Immature natural killer cell (primary cell): Measurements from ENCODE around the gene GIMAP8. TPM values are rescaled to one million over a fixed set of nuclear protein-coding genes. Genes with fewer than 3 reads are reported as not detected.
"Not testable (repeated sequence)": the region's sequence is repeated elsewhere in the genome, so short reads cannot be mapped to it uniquely, and the experiment has no call there.

ENCODE experiments used
- DNase-seq, 3 donors: peaks; one replicate each; pipeline ENCODE4 v3.0.0; 2022; ENCODE audit warnings: mixed read lengths in 1 of 3
- H3K27ac Mint-ChIP-seq, 6 donors: one replicate each; pipeline ENCODE4 v1.8.0; 2020; ENCODE audit warnings: mixed read lengths in 6 of 6, mild to moderate bottlenecking in 5 of 6, inconsistent platforms in 4 of 6, moderate library complexity in 3 of 6
- H3K27me3 Mint-ChIP-seq, 3 donors: one replicate each; pipeline ENCODE4 v1.8.0; 2020 to 2021; ENCODE audit warnings: low read depth in 3 of 3, mild to moderate bottlenecking in 3 of 3, mixed read lengths in 3 of 3, moderate library complexity in 3 of 3, inconsistent platforms in 1 of 3
- H3K36me3 Mint-ChIP-seq, 3 donors: one replicate each; pipeline ENCODE4 v1.8.0; 2020; ENCODE audit warnings: mixed read lengths in 3 of 3, inconsistent platforms in 2 of 3, mild to moderate bottlenecking in 2 of 3
- H3K4me1 Mint-ChIP-seq, 2 donors: one replicate each; pipeline ENCODE4 v1.8.0; 2020; ENCODE audit warnings: inconsistent platforms in 2 of 2, mild to moderate bottlenecking in 2 of 2, mixed read lengths in 2 of 2, moderate library complexity in 1 of 2
- H3K4me3 Mint-ChIP-seq, 5 donors: one replicate each; pipeline ENCODE4 v1.8.0; 2020; ENCODE audit warnings: mild to moderate bottlenecking in 5 of 5, mixed read lengths in 5 of 5, inconsistent platforms in 3 of 5, moderate library complexity in 3 of 5
- H3K9me3 Mint-ChIP-seq, 6 donors: one replicate each; pipeline ENCODE4 v1.8.0; 2020; ENCODE audit warnings: mild to moderate bottlenecking in 6 of 6, mixed read lengths in 6 of 6, inconsistent platforms in 4 of 6, moderate library complexity in 3 of 6
- polyA plus RNA-seq, 3 donors: library from polyadenylated mRNA; unstranded; fragments of 300-500 nt; fragmentation: Illumina TruSeq; gene quantifications; one replicate each; pipeline ENCODE4 v1.2.3, GENCODE V29; 2021

The GIMAP8 gene
- polyA plus RNA-seq, 3 donors from 2014 or later, result 2.6 to 25.1 (median 5.0) TPM

DNA sequence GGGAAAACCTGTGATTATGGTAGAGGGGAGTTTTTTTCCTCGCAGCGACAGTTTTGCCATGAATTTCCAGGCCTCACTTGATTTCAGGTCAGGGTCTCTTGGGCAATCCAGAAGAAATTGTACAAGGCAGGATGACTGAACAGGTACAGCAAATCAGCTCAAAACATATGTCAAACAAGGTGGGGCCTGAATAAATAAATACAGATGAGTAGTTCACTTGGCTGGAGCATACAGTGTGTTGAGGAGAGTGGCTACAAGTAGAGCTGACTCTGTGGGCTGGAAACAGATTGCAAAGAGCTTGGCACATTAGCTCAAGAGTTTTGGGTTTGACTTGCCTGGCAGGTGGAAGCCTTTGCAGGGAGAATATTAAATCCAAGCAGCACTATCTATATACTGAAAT is 15.0 kb downstream of the GIMAP8 start:
- no peak for DNase-seq
- Mint-ChIP-seq H3K27ac (peak overlapping the region; percentile 49 to 86 (median 74)), H3K4me1 (peaks cover 88 to 99% of the 10 kb centered on the region in 2 donors), H3K36me3 (peaks cover 76 to 89% (median 80%) of the 10 kb centered on the region in 3 donors), H3K9me3 (peaks cover 24 to 32% (median 27%) of the 10 kb centered on the region in 6 donors), H3K27me3 (peaks cover 0 to 3% (median 0%) of the 10 kb centered on the region in 3 donors), H3K4me3 (peak overlapping the region; percentile 36 to 69 (median 47))

DNA sequence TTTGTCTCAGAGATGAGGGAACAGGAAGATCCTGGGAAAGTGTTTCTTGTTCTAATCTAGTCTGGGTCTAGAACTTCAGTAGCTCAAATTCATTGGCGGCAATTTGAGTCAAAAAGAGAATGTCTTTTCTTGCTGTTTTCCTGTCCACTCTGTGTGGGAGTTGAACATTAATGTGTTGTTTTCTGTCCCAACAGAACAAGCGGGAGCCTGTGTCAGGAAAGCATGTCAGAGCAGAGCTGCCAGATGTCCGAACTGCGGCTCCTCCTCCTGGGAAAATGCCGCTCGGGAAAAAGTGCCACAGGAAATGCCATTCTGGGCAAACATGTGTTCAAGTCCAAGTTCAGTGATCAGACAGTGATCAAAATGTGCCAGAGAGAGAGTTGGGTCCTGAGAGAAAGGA is 16.0 kb downstream of the GIMAP8 start:
- Mint-ChIP-seq H3K9me3 (peaks cover 14 to 22% (median 20%) of the 10 kb centered on the region in 6 donors), H3K36me3 (peaks cover 72 to 87% (median 78%) of the 10 kb centered on the region in 3 donors), H3K4me1 (peaks cover 88 to 99% of the 10 kb centered on the region in 2 donors), H3K27me3 (peaks cover 0 to 3% (median 0%) of the 10 kb centered on the region in 3 donors), H3K27ac (peak overlapping the region in 4 of 6 donors; percentile 14 to 67 (median 40)), H3K4me3 (no peak overlapping the region)
- DNase-seq, result no peak

DNA sequence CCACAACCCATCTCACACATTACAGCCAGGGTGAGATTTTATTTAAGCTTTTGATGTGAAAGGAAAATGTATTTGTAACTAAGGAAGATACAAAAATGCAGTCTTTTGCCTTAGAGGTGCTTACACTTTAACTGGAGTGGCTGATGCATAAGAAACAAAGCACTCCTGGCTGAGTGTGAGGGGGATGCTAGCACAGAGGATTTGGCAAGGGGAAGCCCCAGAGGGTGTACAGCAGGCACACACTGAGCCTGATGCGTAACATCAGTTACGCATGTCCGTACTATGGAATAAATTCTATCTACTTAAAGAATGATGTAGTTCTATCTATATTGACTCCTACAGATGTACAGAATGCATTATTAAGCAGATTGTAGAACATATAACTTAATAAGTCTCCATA is 17.8 kb downstream of the GIMAP8 start:
- H3K36me3 Mint-ChIP-seq, result peaks cover 58 to 85% (median 75%) of the 10 kb centered on the region in 3 donors
- H3K27ac Mint-ChIP-seq, result peak overlapping the region; percentile 18 to 82 (median 77)
- DNase-seq, result no peak
- peaks cover 78 to 95% of the 10 kb centered on the region in 2 donors for H3K4me1 Mint-ChIP-seq
- no peaks in the 10 kb centered on the region for H3K27me3 Mint-ChIP-seq
- peak overlapping the region in 2 of 5 donors; percentile 1 to 58 for H3K4me3 Mint-ChIP-seq
- H3K9me3 Mint-ChIP-seq, result peaks cover 0 to 4% (median 4%) of the 10 kb centered on the region in 6 donors

- H3K4me3 Mint-ChIP-seq, result no peak overlapping the region
- H3K27ac Mint-ChIP-seq, result peak overlapping the region in 5 of 6 donors; percentile 45 to 72 (median 61)
- peaks cover 58 to 86% of the 10 kb centered on the region in 2 donors for H3K4me1 Mint-ChIP-seq
- H3K36me3 Mint-ChIP-seq, result peaks cover 64 to 93% (median 88%) of the 10 kb centered on the region in 3 donors
- H3K9me3 Mint-ChIP-seq, result no peaks in the 10 kb centered on the region
- no peak for DNase-seq
- H3K27me3 Mint-ChIP-seq, result no peaks in the 10 kb centered on the region
These were observed 21.5 kb downstream of the GIMAP8 start for GRCh38 chr7:150471886-150472285.

GRCh38 chr7:150473902-150474301 is 23.5 kb downstream of the GIMAP8 start:
- H3K4me1 Mint-ChIP-seq, result peaks cover 56 to 81% of the 10 kb centered on the region in 2 donors
- no peak overlapping the region for H3K4me3 Mint-ChIP-seq
- no peak for DNase-seq
- H3K27ac Mint-ChIP-seq, result peak overlapping the region in 4 of 6 donors; percentile 4 to 78 (median 62)
- no peaks in the 10 kb centered on the region for H3K9me3 Mint-ChIP-seq
- peaks cover 0 to 2% (median 0%) of the 10 kb centered on the region in 3 donors for H3K27me3 Mint-ChIP-seq
- H3K36me3 Mint-ChIP-seq, result peaks cover 64 to 93% (median 86%) of the 10 kb centered on the region in 3 donors

GRCh38 chr7:150476285-150476684 is 25.9 kb downstream of the GIMAP8 start:
- Mint-ChIP-seq H3K27me3 (peaks cover 0 to 4% (median 2%) of the 10 kb centered on the region in 3 donors), H3K9me3 (no peaks in the 10 kb centered on the region), H3K4me1 (peaks cover 60 to 81% of the 10 kb centered on the region in 2 donors), H3K4me3 (peak overlapping the region in 3 of 5 donors; percentile 39 to 65 (median 52)), H3K27ac (peak overlapping the region; percentile 49 to 91 (median 87)), H3K36me3 (peaks cover 55 to 77% (median 72%) of the 10 kb centered on the region in 3 donors)
- DNase-seq, result no peak

DNA sequence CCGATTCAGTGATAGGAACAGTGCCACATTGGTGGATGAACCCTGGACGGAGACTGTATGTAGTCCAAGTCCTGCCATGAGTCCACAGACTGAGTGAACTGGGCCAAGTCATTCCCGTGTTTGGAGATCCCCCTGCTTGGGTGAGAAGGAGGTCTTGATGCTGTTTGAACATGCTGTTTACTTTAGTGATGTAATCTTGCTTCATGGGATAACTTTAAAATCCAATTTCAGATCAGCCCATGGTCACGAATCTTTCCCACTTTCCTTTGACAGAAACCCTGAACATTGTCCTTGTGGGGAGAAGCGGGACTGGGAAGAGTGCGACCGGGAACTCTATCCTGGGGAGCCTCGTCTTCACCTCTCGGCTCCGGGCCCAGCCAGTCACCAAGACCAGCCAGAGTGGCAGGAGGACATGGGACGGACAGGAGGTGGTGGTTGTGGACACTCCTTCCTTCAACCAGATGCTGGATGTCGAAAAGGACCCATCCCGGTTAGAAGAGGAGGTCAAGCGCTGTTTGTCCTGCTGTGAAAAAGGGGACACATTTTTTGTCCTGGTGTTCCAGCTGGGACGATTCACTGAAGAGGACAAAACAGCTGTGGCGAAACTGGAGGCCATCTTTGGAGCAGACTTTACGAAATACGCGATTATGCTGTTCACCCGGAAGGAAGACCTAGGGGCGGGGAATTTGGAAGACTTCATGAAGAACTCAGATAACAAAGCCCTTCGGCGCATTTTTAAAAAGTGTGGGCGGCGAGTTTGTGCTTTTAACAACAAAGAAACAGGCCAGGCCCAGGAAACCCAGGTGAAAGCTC is 26.6 kb downstream of the GIMAP8 start:
- H3K27me3 Mint-ChIP-seq, result peaks cover 0 to 7% (median 2%) of the 10 kb centered on the region in 3 donors
- H3K4me1 Mint-ChIP-seq, result peaks cover 65 to 83% of the 10 kb centered on the region in 2 donors
- no peak for DNase-seq
- no peak overlapping the region for H3K4me3 Mint-ChIP-seq
- H3K36me3 Mint-ChIP-seq, result peaks cover 54 to 73% (median 69%) of the 10 kb centered on the region in 3 donors
- peak overlapping the region; percentile 41 to 91 (median 83) for H3K27ac Mint-ChIP-seq
- H3K9me3 Mint-ChIP-seq, result no peaks in the 10 kb centered on the region

- Mint-ChIP-seq H3K9me3 (no peaks in the 10 kb centered on the region), H3K36me3 (peaks cover 42 to 56% (median 49%) of the 10 kb centered on the region in 3 donors), H3K4me3 (peak overlapping the region in 4 of 5 donors; percentile 5 to 57 (median 22)), H3K4me1 (peaks cover 83 to 86% of the 10 kb centered on the region in 2 donors), H3K27me3 (peaks cover 2 to 9% (median 2%) of the 10 kb centered on the region in 3 donors), H3K27ac (peak overlapping the region; percentile 97 to 99 (median 99))
- no peak for DNase-seq
These were observed 28.7 kb downstream of the GIMAP8 start for GRCh38 chr7:150479023-150479716.

DNA sequence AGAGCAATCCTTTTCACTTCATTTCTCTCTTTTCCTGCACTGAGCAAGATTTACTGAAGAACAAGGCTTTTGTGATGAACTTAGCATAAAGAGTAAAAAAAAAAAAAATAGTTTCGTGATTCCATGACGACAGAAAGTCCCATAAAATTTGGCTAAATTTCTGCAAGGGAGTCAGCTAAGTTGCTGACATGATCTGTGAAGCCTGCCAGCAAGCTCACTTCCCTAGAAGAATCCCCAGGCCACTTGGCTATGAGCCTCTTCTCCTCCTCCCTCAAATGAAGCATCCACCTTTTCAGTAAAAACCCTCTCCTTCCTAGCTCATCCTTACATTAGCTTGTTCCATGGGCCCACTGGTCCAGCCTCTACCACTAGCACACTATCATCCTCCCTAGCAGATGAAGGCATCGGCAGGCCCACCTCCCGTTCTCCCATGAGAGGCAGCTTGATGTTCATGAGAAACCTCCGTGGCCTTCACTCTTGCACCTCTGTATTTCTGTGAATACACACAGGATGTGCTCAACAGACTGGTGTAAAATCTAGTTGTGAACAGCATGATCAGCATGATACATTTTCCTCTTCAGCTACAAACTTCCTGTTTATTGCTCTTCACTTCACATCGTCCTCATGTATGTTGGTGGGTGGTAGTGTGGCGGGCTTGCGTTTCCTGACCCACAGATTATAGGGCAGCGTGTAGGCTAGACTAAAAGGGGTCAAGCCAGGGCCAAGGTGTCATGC is 30.9 kb downstream of the GIMAP8 start:
- peaks cover 92 to 94% of the 10 kb centered on the region in 2 donors for H3K4me1 Mint-ChIP-seq
- peak overlapping the region; percentile 81 to 88 (median 85) for H3K4me3 Mint-ChIP-seq
- H3K9me3 Mint-ChIP-seq, result no peaks in the 10 kb centered on the region
- H3K27ac Mint-ChIP-seq, result peak overlapping the region; percentile 97 to 99 (median 99)
- peaks cover 2 to 9% (median 4%) of the 10 kb centered on the region in 3 donors for H3K27me3 Mint-ChIP-seq
- DNase-seq, result peak; percentile 77 to 83 (median 81)
- peaks cover 26 to 43% (median 30%) of the 10 kb centered on the region in 3 donors for H3K36me3 Mint-ChIP-seq

- Mint-ChIP-seq H3K4me3 (peak overlapping the region; percentile 81 to 88 (median 85)), H3K36me3 (peaks cover 22 to 38% (median 24%) of the 10 kb centered on the region in 3 donors), H3K9me3 (no peaks in the 10 kb centered on the region), H3K27ac (peak overlapping the region; percentile 97 to 99 (median 99)), H3K27me3 (peaks cover 2 to 9% (median 4%) of the 10 kb centered on the region in 3 donors), H3K4me1 (peaks cover 91 to 95% of the 10 kb centered on the region in 2 donors)
- DNase-seq, result no peak
These were observed 31.5 kb downstream of the GIMAP8 start for GRCh38 chr7:150481922-150482321.

- peaks cover 8 to 23% (median 8%) of the 10 kb centered on the region in 3 donors for H3K36me3 Mint-ChIP-seq
- H3K27ac Mint-ChIP-seq, result peak overlapping the region; percentile 89 to 98 (median 92)
- not testable (repeated sequence) for H3K27me3 Mint-ChIP-seq, H3K9me3 Mint-ChIP-seq, DNase-seq
- peak overlapping the region; percentile 70 to 88 (median 77) for H3K4me3 Mint-ChIP-seq
- H3K4me1 Mint-ChIP-seq, result peaks cover 85 to 96% of the 10 kb centered on the region in 2 donors
These were observed 33.1 kb downstream of the GIMAP8 start for GRCh38 chr7:150483514-150483913.

DNA sequence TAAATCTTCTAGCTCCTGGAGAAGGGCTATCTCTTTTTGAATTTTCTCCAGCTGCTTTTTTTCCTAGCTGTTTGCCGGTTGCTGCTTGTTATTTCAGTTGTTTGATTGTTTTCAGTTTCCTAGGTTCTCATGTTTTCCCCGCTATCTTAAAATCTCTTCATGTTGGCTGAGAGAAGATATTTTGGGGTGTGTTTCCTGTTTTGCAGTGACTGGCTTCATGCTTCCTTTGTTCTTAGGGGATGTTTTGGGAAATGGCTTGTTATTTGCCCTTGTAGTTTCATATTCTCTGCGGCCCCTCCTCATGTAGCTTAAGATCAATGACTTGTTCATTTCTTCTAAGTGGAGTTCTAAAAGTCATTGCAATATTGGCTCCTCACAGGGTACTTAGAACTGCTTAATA is 33.6 kb downstream of the GIMAP8 start:
- H3K4me3 Mint-ChIP-seq, result peak overlapping the region; percentile 70 to 88 (median 77)
- H3K4me1 Mint-ChIP-seq, result peaks cover 79 to 91% of the 10 kb centered on the region in 2 donors
- not testable (repeated sequence) for H3K9me3 Mint-ChIP-seq, H3K27me3 Mint-ChIP-seq
- peak overlapping the region; percentile 89 to 98 (median 92) for H3K27ac Mint-ChIP-seq
- peaks cover 4 to 18% (median 6%) of the 10 kb centered on the region in 3 donors for H3K36me3 Mint-ChIP-seq
- DNase-seq, result peak; percentile 24 to 37 (median 26)

DNA sequence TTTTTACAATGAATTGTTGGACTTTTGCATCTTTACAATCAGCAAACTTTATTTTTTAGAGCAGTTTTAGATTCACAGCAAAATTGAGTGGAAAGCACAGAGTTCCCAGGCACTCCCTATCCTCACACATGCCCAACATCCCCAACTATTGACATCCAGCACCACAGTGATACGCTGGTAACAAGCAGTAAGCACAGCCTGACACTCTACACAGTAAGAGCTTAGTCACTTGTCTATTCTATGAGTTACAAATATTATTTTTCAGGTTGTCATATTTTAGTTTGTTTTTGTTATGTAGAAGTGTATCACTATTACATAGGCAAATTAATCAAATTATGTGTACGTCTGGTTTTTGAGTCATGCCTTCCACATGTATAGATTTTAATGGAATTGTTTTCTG is 37.2 kb downstream of the GIMAP8 start:
- H3K9me3 Mint-ChIP-seq, result peaks cover 0 to 9% (median 2%) of the 10 kb centered on the region in 6 donors
- H3K4me3 Mint-ChIP-seq, result no peak overlapping the region
- peaks cover 50 to 64% of the 10 kb centered on the region in 2 donors for H3K4me1 Mint-ChIP-seq

More for the DNA sequence above, 37.2 kb downstream of the GIMAP8 start:
- Mint-ChIP-seq H3K27ac (peak overlapping the region in 1 of 6 donors; percentile 51), H3K36me3 (peaks cover 0 to 12% (median 9%) of the 10 kb centered on the region in 3 donors), H3K27me3 (peaks cover 0 to 2% (median 0%) of the 10 kb centered on the region in 3 donors)
- no peak for DNase-seq
